Keratinocyte (primary cell): ENCODE measurements around the gene INSYN1.

Source experiments
- EZH2 ChIP-seq: IDR thresholded peaks from one replicate; pipeline ENCODE4 v1.6.1; 2012; ENCODE audit warnings: inconsistent platforms, mild to moderate bottlenecking, low read length, moderate library complexity
- TF ChIP-seq, protein P1 (sequence below), 3 experiments: IDR thresholded peaks in 1 of 3; conservative IDR thresholded peaks in 1 of 3; optimal IDR thresholded peaks in 1 of 3; 2 replicates in 2 of 3; 3 replicates in 1 of 3; pipeline versions ENCODE3 to v1.5.1; 2011; ENCODE audit warnings: low read length in 3 of 3, mild to moderate bottlenecking in 3 of 3, moderate library complexity in 2 of 3, control low read depth in 1 of 3, inconsistent platforms in 1 of 3; ENCODE audit not compliant: insufficient read depth in 2 of 3; ENCODE audit errors: extremely low read depth in 1 of 3

DNA sequence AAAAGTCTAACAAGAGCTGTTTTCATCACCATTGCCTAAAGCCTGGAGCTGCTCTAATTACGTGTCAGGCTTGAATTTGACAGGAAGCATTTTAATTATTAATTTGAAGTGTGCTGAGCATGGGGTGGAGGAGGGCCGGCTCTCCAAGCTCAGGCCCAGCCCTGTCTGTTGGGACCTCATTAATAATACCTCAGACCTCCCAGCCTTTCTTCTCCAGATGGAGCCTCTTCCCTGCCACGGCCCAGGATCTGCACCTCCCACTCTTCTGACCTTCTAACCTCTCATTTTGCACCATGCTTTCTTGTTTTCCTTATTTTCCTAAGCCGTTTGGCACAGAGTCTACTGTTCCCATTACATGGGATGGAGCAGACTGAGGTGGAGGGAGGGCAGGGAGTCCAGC lies 30.0 kb downstream of the INSYN1 start:
- TF ChIP-seq, protein P1, sequence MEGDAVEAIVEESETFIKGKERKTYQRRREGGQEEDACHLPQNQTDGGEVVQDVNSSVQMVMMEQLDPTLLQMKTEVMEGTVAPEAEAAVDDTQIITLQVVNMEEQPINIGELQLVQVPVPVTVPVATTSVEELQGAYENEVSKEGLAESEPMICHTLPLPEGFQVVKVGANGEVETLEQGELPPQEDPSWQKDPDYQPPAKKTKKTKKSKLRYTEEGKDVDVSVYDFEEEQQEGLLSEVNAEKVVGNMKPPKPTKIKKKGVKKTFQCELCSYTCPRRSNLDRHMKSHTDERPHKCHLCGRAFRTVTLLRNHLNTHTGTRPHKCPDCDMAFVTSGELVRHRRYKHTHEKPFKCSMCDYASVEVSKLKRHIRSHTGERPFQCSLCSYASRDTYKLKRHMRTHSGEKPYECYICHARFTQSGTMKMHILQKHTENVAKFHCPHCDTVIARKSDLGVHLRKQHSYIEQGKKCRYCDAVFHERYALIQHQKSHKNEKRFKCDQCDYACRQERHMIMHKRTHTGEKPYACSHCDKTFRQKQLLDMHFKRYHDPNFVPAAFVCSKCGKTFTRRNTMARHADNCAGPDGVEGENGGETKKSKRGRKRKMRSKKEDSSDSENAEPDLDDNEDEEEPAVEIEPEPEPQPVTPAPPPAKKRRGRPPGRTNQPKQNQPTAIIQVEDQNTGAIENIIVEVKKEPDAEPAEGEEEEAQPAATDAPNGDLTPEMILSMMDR (optimal IDR thresholded peaks at IDR 0.05 in 1 of 3, IDR thresholded peaks at IDR 0.05 in 1 of 3, conservative IDR thresholded peaks at IDR 0.05 in 1 of 3; ENCODE audit: extremely low read depth in 1 of 3, insufficient read depth in 2 of 3, low read length in 3 of 3), result no peak
- TF ChIP-seq EZH2, result no peak
